Brain pericyte (primary cell): ENCODE data around the gene KRT1.
"Not testable (repeated sequence)": the region's sequence is repeated elsewhere in the genome, so short reads cannot be mapped to it uniquely, and the experiment has no call there.

Source experiments
- DNase-seq: peaks from one replicate; pipeline ENCODE4 v3.0.0-alpha.2; 2012; ENCODE audit warnings: low read depth, low spot score

KRT1 gene

DNA sequence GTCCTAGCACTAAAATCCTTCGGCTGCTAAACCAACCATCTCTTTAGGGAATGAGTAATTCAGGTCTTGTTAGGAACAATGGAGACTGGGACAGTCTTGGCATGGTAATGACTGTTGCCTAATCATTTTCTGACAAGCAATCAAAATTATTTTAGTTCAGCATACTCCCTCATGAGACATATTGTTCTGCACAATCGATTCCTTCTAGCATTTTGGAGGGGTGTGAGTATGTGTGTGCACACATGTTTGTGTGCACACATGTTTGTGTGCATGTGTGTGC lies 2.1 kb upstream of the KRT1 start:
- DNase-seq, result no peak

DNA sequence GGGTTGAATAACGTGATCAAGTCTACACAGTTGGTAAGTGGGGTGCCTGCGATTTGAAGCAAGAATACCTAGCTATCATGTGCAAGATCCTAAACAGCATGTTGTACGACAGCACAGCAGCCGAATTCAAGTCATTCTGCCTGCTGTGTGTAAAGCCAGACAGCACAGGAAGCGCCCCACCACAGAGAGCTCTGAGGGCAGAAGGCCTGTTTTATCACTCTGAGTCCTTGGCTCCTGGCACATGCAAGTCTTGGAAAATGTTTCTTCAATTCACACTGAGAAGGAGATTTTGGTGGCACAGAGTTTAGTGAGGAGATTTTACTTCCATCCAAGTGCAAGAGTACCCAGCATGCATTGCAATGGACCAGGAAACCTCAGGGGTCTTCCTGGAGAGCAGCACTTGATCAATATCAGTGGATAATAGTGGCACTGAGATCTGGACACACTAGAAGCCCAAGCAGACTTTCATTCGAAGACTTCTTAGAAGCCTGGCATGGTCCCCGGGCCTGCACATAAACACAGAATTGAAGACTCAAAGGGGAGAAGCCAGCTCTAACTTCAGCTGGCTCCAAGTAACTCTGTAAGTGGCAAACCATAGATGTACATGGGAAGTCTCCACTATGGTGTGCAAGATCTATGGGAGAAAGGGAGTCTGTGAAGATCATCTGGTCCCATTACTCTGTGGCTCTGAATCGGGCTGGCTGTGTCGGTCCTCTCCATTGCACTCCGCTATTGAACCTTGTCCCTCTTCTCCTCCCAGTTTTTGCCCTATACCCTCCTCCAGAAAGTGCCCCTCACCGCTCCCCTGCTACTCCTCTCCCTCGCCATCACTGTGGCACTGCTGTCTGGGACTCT lies 1.5 kb upstream of the KRT1 start:
- DNase-seq, result no peak

DNA sequence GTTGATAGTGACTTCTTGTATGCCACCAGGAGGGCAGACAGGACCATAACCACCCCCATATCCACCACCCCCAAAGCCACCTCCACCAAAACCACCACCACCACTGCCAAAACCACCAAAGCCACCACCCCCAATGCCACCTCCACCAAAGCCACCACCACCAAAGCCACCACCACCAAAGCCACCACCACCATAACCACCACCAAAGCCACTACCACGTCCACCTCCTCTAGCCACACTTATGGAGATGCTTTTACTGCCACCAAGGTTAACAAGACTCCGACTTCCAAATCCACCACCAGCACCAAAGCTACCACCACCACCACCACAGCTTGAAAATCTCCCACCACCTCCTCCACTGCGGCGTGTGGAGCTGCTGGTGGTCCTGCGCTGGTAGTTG lies 332 bp downstream of the KRT1 start:
- no peak for DNase-seq

DNA sequence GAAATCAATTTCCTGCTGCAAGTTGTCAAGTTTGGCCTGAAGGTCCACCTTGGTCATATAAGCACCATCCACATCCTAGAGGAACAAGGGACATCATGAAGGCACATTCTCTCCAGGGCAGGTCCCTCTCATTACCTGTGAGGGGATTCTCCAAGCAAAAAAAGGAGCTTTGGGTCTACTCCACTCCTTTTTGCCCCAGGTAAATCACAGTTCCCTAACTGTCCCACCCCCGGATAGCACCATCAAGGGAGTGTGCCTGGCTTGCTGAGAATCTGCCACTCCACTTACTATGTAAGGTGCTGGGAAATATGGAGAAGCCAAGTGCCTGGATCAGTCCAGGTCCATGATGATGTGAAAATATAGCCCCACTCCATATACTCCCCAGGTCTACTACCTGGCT lies 2.5 kb downstream of the KRT1 start:
- no peak for DNase-seq

DNA sequence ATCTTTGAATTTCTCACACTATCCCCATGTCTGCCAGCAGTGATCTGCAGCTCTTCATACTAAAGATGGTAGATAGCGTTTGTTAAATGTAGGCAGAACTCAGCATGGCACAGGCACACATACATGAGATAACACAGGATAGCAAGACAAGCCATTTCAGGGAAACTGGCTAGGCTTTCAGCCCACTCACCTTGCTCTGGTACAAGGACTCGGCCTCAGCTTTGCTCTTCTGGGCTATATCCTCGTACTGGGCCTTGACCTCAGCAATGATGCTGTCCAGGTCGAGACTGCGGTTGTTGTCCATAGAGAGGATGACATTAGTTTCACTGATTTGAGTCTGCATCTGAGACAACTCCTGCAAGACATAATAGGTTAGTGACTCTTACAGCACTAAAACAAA lies 3.1 kb downstream of the KRT1 start:
- DNase-seq, result no peak

DNA sequence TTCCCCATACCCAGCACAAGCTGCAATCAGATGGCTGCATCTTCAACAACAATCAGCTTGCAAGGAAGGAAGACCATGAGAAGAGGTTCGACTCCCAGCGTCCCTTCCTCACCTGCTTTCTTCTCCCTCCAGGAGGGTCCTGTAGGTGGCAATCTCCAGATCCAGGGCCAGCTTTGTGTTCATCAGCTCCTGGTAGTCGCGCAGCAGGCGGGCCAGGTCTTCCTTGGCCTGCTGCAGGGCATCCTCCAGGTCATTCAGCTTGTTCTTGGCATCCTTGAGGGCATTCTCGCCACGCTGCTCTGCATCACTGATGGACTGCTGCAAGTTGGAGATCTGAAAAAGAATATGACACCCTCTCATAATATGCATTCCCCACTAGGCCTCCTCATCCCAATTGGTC lies 4.0 kb downstream of the KRT1 start:
- DNase-seq, result no peak

DNA sequence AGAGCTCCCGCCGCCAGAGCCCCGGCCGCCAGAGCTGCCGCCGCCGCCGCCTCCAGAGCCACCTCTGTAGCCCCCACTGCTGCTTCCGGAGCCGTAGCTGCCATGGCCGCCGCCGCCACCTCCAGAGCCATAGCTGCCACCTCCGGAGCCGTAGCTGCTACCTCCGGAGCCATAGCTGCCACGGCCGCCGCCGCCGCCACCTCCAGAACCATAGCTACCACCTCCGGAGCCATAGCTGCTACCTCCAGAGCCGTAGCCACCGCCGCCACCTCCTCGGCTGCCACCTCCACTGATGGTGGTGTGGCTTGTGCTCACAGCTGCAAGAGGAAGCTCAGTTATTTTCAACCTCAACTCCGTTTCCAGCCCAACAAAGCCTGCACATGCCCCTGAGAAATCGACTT lies 4.9 kb downstream of the KRT1 start:
- DNase-seq, result no peak

DNA sequence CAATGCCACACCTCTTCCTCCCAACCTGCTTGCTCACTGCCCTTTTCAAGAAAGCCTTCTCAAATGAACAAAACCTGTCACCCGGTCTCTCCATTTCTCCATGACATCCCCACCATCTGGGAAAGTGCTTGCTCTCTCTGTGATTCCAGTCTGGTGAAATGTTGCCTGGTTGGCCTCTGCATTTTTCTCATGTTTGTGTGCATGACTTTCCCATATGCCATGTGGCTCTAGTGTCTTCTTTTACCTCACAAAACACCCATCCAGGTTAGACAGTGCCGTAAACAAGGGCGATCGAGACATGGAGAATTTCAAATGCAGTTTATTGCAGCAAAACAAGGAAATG lies 5.8 kb downstream of the KRT1 start:
- no peak for DNase-seq

DNA sequence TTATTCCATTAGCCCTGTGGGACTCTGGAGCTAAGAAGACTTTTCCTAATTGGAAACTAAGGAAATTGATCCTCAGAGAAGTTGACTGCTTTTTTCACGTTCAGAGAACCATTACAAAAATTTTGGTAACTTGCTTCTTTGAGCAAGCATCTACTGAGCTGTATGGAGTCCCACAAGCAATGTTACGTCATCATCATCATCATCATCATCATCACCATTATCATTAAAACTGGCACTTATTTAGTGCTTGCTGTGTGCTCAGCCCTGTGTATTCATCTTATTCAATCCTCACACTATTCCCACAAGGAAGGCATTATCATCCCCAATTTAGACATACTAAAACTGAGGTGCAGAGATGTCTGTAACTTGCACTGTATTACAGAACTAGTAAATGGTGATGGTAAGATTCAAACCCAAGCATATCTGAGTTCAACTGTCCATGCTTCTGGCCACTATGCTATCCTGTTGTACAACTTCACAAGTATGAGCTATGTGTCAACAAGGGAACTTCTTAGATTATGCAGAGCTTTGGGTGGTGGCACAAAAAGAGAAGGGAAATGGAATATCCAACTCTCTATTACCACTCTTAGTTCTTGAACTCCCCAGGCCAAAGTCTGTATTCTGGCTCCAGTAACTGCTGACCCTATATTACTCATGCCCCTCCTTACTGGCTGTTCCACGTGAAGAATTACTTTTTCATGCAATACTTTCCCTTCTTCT lies 6.3 kb downstream of the KRT1 start:
- no peak for DNase-seq

DNA sequence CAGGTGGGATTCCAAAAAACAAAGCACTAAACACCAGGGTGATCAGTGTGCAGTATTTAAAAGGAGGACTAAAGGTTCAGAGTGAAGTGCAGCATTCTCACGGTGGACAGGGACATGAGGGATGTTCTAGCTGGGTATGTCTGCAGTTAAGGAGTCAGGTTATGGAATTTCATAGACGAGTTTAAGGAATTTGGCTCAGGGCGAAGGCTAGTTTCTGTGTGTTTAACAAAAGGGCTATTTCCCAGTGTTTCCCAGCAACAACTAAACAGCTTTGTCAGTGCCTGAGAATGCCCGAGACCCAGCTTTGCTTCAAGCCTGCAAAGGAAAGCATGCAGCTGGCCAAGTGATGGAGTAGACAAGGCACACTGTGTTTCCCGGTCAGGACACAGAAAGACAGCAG lies 7.0 kb downstream of the KRT1 start:
- DNase-seq, result no peak

DNA sequence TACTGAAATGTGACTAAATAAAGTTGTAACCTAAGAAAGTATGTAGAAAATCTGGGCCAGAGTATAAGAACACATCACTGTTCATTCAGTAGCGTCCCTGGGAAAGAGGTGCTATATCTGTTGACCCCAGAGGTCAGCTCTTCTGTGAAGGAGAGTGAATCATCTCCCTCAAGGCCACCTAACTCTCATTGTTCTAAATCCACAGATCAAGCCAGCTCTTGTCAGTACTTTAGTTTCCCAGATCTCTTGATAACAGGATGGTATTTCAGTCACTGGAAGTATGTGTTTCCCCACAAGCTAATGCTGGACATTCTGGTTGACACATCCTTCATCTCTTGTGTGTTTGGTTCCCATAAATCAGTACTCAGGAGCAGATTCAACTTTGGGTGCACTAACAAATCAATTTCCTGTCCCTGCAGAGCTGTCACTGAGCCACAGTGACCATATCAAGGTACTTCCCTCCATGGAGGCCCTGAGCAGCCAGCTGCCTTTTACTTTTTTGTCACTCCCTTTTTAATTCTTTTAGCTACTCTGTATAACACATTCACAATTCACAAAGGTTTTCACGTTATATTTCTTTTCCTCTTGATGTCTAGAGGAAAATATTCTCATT lies 7.8 kb downstream of the KRT1 start:
- DNase-seq, result no peak

DNA sequence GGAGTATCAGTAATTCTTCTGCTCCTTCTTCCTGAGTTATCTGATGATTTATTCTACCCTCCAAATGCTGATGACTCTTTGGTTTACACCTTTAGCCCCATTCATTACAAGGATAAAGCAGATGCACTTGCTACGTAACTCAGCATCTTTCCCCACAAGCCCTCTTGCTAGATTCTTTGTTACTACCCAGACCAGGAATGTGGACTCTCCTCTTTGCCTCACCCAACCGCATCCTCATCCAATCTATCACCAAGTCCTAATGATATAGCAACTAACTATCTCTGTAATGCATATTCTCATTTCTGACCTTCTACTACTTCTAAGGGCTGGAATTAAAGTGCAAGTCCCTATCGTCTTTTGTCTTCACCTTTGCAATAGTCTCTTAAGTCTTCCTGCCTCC lies 9.2 kb downstream of the KRT1 start:
- DNase-seq, result no peak

DNA sequence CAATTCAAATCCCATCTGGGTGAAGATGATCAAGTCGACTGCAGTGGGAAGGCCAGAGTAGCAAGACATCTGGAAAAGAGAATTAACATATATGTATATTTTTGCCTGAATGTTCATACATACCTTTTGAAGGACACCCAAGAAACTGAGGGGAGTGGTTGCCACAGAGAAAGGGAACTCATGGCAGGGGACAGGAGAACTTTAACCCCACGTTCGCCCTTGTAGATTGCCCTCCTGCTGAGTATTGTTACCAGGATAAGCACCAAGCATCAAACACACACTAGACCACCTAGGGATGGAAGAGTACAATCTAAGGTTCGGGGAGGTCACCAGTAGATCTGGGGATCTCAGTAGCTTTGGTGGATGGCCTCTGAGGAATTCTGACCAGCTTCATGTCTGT lies 9.7 kb downstream of the KRT1 start:
- no peak for DNase-seq

DNA sequence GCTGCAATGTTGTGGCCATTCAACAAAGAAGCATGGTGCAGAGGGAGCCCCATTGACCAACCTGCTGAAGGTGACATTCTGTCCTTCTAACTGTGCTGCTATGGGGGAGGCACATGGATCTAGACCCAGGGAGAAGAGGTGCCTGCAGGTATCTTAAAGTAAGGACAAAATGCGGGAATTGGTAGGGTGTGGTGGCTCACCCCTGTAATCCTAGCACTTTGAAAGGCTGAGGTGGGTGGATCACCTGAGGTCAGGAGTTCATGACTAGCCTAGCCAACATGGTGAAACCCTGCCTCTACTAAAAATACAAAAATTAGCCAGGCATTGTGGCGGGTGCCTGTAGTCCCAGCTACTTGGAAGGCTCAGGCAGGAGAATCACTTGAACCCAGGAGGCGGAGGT lies 10.3 kb downstream of the KRT1 start:
- DNase-seq, result not testable (repeated sequence)

DNA sequence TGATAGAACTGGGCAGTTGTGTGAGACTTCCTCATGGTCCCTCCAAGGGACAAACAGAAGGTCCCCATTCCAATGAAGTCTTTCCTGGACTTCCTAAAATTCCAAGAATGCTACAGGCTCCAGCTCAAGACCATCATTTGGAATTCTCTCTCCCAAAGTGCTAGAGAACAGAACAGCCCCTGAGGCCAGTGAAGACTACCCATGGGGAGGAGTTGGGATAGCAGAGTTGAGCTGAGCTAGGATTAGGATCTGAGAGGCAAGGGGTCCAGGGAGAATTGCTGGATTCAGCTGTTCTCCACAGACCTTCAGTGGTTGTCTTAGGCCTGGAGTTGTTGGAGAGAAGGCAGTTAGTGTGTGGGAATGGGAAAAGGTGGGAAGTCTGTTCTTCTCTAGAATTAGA lies 10.8 kb downstream of the KRT1 start:
- DNase-seq, result no peak

DNA sequence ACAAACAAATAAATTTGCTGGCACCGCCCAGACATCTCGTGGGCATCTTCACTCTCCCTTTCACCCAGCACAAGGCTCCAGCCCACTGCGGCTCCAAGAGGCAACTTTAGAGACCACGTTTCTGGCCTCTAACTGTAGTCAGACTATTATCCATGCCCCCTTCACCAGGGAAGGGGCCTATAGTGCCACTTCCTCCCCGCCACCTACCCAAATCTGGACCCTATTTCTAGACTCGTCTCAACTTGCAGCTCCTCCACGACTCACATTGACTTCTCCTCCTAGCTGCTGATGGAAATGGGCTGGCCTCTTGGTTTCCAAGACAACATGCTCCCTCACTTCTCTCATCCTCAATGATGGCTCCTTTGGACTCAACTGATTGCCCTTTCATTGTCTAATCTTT lies 12.3 kb downstream of the KRT1 start:
- no peak for DNase-seq

DNA sequence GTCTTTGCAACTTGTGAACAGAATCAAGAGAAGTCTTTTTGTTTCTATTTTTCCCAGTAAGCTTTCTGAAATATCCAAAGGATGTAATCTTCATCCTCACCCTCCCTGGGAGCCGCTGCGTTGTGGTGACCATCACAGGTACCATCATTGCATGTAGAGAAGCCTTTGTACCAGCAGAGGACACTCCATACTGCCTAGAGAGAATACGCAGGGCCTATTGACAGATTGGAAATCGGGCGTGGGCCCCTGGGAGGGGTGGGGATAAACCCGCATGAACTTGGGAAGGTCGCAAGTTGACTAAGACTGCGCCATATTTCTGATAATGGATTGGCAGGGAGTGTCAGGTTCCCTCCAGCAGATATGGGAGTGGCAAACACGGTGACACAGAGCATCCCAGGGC lies 12.7 kb downstream of the KRT1 start:
- no peak for DNase-seq

DNA sequence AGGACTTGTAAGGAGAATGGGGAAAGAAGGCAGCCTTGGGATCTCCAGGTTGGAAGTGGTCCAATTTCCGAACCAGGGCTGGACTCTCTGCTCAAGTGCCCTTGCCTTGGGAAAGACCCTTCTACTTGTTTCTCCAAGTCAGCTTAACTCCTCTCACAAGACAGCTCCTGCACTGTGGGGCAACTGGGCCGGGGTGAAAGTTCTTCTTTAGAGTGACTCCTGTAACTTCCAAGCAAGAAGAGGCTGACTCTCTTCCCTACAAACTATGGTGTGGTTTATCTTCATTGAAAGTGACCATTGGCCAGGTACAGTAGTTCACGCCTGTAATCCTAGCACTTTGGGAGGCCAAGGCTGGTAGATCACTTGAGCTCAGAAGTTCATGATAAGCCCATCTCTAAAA lies 13.7 kb downstream of the KRT1 start:
- DNase-seq, result no peak

DNA sequence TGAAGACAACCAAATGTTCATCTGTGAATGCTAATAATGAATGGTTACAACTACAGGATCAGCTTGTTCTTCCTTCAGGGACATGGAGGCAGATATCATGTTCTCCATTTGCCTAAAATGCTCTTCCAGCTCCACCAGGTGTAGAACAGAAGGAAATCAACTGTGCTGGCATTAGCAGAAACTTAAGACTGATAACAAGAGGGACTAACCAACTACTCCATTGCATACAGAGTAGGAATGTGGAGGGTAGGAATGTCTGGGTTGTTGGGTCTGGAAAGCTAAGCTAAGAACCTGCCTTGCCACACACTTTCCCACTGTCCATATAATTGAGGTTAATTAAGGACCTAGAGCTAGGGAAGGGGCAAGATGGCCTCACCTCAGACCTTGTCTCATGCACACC lies 16.8 kb downstream of the KRT1 start:
- no peak for DNase-seq

DNA sequence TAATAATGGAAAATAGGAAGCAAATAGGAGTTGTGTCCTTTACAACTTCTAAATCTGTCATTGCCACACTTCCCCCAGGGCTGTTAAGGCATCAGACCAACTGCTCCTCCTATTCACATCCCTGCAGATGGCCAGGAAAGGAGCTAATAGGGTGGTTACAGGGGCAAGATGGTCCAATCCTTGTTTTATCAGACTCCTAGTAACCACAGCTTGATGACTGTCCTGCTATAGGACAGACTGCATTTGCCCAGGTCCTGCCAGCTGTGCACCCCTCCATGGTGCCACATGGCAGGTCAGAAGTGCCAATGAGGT lies 17.3 kb downstream of the KRT1 start:
- DNase-seq, result no peak

DNA sequence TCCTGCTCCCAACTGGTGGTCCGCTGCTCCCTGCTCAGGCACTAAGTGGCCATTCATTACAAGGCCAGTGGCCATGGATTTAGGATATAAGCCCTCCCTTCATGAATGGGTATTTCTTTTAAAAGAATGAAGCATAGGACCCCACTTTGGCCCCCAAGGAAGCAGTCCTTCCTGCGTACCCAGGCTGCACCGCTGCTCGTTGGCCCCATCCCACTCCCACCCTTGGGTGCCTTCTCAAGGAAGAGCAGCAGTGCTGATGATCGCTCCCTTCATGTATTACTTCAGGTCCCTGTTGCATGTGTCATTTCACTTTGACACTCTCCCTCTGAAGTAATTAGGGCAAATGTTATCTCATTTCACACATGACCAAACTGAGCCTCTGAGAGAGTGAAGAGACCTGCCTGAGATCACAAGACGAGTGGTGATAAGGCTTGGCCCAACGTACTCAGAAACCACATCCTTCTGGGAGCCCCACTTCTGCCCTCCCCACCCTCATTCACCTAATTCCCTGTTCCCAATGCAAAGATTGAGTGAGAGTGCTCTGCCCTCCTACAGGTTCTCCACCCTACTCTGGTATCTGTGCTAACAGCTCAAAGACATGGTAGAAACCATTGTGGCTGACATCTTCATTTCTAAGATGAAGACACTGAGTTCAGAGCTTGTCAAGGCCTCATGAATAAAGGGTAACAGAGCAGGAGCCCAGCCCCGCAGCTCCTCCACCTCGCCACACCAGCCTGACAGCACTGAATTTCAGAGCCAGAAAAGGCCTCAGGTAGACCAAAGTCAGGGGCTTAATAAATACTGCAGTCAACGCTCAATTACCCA lies 17.9 kb downstream of the KRT1 start:
- DNase-seq, result no peak

DNA sequence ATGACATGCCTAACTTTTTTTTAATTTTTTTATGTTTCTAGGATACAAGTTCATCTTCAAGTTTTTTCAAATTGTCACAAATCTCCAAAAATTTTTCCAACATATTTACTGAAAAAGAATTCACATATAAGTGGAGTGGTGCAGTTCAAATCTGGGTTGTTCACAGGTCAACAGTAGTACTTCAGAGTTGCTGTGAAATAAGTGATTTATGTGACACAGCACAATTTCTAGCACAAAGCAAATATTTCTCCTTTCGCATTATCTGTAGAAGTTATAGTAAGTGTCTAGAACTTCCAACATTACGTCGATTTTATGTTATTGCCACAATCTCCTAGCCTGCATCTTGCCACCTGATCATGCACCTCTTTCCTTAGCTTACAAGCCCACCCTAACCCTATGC lies 18.5 kb downstream of the KRT1 start:
- no peak for DNase-seq
